Activated CD8-positive, alpha-beta T cell treated with anti-CD3 and anti-CD28 coated beads for 36 hours (primary cell): Measurements from ENCODE around the gene FASLG. TPM values are rescaled to one million over a fixed set of nuclear protein-coding genes. Genes with fewer than 3 reads are reported as not detected.
"Not testable (repeated sequence)": the region's sequence is repeated elsewhere in the genome, so short reads cannot be mapped to it uniquely, and the experiment has no call there.

ENCODE experiments used
- ATAC-seq: fragments of 200-7000 bp; cut with Tn5 transposase; one replicate; pipeline ENCODE4 v1.10.0; 2021; ENCODE audit warnings: mild to moderate bottlenecking, moderate library complexity
- CTCF ChIA-PET: fragments of 350-600 bp; sonication (Branson Sonifier 250); formaldehyde crosslinking; loops from one replicate; lab custom pipeline; 2021; ENCODE audit warnings: antibody characterized with exemption; lab: Charles Lee
- POLR2A ChIA-PET: fragments of 350-600 bp; sonication (Branson Sonifier 250); formaldehyde crosslinking; loops from one replicate; lab custom pipeline; 2021; ENCODE audit warnings: antibody characterized with exemption; lab: Charles Lee
- DNase-seq: peaks from one replicate; pipeline ENCODE4 v3.0.0-alpha.2; 2020
- H3K27ac Mint-ChIP-seq: one replicate; pipeline ENCODE4 v1.8.0; 2021; ENCODE audit warnings: mild to moderate bottlenecking, mixed read lengths
- H3K27me3 Mint-ChIP-seq: one replicate; pipeline ENCODE4 v1.8.0; 2021; ENCODE audit warnings: mixed read lengths
- H3K36me3 Mint-ChIP-seq: one replicate; pipeline ENCODE4 v1.8.0; 2021; ENCODE audit warnings: low read depth, mixed read lengths
- H3K4me1 Mint-ChIP-seq: one replicate; pipeline ENCODE4 v1.8.0; 2021; ENCODE audit warnings: low read depth, mixed read lengths
- H3K4me3 Mint-ChIP-seq: one replicate; pipeline ENCODE4 v1.8.0; 2021; ENCODE audit warnings: mild to moderate bottlenecking, moderate library complexity, mixed read lengths
- H3K9me3 Mint-ChIP-seq: one replicate; pipeline ENCODE4 v1.8.0; 2021; ENCODE audit warnings: mixed read lengths
- intact Hi-C: fragments of 100-400 bp; cut with micrococcal nuclease; formaldehyde crosslinking; loops from one replicate; pipeline ENCODE4 v1.10.0; 2022
- total RNA-seq, 2 experiments: library from RNA; stranded (reverse); gene quantifications; one replicate each; pipeline ENCODE4 v1.2.3, GENCODE V29; 2021
- TF ChIP-seq, protein P1 (sequence below): fragments of 200-600 bp; IDR thresholded peaks from one replicate; pipeline ENCODE4 v1.8.0; 2022; ENCODE audit warnings: antibody characterized with exemption, mild to moderate bottlenecking

Gene FASLG
- total RNA-seq, 2 experiments from 2014 or later, result 7.0 to 8.4 TPM

DNA sequence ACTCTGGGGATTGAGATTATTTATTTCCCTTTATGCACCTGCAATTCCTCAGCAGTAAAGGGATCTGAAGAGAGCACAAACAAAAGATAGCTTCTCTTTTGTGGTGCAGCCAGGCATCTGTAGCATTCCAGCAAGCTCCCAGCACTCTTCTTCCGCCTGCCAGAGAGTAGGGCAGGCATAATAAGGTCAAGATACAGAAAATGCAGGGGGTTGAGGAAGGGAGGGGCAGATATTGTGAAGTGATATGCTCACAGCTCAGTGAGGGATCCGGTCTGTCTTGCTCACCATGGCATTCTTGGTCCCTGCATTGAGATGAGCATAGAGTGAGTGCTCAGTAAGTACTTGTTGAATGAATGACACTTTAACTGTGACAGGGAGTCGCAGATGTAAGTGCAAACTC, 23.9 kb downstream of the FASLG start:
- CTCF ChIA-PET, result interaction anchor here (1.2 kb wide), 1 partner anchor 38 kb away, joined by 3 read pairs; no protein-coding TSS in a partner anchor
- Mint-ChIP-seq H3K4me3 (no peak overlapping the region), H3K27ac (no peak overlapping the region), H3K4me1 (peaks cover 20% of the 10 kb centered on the region), H3K9me3 (no peaks in the 10 kb centered on the region), H3K27me3 (peaks cover 14% of the 10 kb centered on the region), H3K36me3 (no peaks in the 10 kb centered on the region)
- POLR2A ChIA-PET, result no interaction called here
- no peak for ATAC-seq
- intact Hi-C loops, result no loop called here
- TF ChIP-seq, protein P1, sequence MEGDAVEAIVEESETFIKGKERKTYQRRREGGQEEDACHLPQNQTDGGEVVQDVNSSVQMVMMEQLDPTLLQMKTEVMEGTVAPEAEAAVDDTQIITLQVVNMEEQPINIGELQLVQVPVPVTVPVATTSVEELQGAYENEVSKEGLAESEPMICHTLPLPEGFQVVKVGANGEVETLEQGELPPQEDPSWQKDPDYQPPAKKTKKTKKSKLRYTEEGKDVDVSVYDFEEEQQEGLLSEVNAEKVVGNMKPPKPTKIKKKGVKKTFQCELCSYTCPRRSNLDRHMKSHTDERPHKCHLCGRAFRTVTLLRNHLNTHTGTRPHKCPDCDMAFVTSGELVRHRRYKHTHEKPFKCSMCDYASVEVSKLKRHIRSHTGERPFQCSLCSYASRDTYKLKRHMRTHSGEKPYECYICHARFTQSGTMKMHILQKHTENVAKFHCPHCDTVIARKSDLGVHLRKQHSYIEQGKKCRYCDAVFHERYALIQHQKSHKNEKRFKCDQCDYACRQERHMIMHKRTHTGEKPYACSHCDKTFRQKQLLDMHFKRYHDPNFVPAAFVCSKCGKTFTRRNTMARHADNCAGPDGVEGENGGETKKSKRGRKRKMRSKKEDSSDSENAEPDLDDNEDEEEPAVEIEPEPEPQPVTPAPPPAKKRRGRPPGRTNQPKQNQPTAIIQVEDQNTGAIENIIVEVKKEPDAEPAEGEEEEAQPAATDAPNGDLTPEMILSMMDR, result no peak
- no peak for DNase-seq

DNA sequence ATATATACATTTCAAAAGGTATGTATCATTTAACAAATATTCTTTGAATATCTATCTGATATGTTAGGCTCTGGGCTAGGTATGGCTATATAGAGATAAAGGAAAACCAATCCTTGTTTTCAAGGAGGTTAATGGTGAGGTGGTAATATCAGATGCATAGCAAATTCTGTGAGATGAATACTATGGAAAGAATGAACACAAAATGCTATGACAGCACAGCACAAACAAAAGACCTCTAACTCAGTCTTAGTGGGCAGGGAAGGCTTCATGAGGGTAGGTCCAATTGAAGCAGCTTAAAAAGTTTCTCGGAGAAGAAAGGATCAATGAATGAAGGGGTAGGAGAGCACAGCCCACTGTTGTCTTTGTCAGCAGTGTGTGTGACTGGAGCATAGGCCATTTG, 27.2 kb downstream of the FASLG start:
- TF ChIP-seq, protein P1, result no peak
- Mint-ChIP-seq H3K4me3 (no peak overlapping the region), H3K27me3 (peaks cover 7% of the 10 kb centered on the region), H3K9me3 (no peaks in the 10 kb centered on the region), H3K27ac (no peak overlapping the region), H3K36me3 (peaks cover 2% of the 10 kb centered on the region), H3K4me1 (peaks cover 3% of the 10 kb centered on the region)
- DNase-seq (no peak), ATAC-seq (no peak)
- CTCF ChIA-PET, result interaction anchor here (1.3 kb wide), 1 partner anchor 33 kb away, joined by 3 read pairs; no protein-coding TSS in a partner anchor
- intact Hi-C loops, result no loop called here
- POLR2A ChIA-PET, result no interaction called here

DNA sequence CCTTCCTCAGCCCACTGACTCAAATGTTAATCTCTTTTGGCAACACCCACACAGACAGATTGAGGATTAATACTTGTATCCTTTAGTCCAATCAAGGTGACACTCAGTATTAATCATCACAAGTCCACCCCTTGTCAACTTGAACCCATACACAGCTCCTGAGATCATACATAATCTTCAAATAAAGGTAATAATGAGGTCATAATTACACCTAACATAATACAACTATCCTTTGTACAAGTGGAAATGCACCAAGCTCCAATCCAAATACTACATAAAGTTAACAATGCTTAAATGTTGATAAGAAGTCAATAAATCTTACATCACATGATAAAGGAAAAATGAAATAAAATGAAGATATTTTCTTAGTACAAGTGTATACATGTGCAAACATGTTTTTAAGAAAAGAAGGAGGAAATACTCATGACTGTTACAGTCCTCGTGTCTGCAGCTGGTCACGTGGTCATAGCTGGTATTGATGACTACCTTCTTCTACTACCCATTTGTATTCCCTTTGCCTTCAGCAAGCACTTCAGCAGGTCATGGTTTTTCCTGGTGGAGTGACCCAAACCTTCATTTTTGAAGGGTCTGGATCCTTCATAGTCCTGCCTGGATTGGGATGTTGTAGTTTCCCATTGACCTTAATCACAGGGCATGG, 29.7 kb downstream of the FASLG start:
- CTCF ChIA-PET, result interaction anchor here (0.7 kb wide), 1 partner anchor 79 kb away, joined by 3 read pairs; no protein-coding TSS in a partner anchor
- ATAC-seq, H3K4me1 Mint-ChIP-seq, H3K9me3 Mint-ChIP-seq, intact Hi-C loops, H3K27ac Mint-ChIP-seq, H3K36me3 Mint-ChIP-seq, DNase-seq, H3K4me3 Mint-ChIP-seq, H3K27me3 Mint-ChIP-seq: not testable (repeated sequence)
- POLR2A ChIA-PET, result interaction anchor here (0.7 kb wide), 1 partner anchor 11 kb away, joined by 3 read pairs; no protein-coding TSS in a partner anchor

DNA sequence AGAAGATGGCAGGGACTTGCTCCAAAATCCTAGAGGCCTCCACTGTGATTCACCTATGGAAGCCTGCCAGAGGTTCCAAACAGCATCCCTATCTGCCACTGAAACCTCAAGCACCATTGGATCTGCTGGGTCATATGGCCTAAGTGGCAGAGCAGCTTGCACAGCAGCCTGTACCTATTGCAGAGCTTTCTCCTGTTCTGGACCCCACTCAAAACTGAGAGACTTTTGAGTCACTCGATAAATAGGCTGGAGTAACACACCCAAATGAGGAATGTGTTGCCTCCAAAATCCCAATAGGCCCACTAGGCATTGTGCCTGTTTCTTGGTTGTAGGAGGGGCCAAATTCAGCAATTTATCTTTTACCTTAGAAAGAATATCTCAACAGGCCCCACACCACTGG, 32.0 kb downstream of the FASLG start:
- intact Hi-C loops, H3K27ac Mint-ChIP-seq, H3K36me3 Mint-ChIP-seq, ATAC-seq, POLR2A ChIA-PET, H3K4me3 Mint-ChIP-seq, H3K27me3 Mint-ChIP-seq, DNase-seq, H3K9me3 Mint-ChIP-seq: not testable (repeated sequence)
- CTCF ChIA-PET, result interaction anchor here (0.9 kb wide), 1 partner anchor 16 kb away, joined by 4 read pairs; no protein-coding TSS in a partner anchor
- peaks cover 13% of the 10 kb centered on the region for H3K4me1 Mint-ChIP-seq

DNA sequence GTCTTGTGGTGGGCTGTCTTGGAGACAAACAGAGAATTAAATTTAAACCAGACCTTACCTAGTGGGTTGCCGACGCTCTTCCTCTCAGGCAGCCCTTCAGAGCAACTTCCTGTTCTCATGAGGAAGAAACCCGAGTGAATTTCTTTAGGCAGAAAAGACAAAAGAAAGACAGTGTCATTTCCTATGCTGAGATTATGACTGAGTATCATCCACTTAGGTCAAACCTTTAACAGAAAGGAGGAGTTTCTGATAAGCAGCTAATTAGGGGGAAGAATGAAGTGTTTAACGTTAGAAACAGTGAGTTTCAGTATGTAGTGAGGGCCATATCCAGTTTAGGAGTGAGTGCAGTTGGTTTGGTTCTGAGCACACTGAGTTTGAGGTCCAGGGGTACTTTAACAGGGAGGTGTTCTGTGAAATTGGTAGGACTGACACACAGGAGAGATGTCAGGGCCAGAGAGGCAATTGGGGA, 38.7 kb downstream of the FASLG start:
- DNase-seq (no peak), ATAC-seq (peak; percentile 52)
- peaks cover 6% of the 10 kb centered on the region for H3K9me3 Mint-ChIP-seq
- no peaks in the 10 kb centered on the region for H3K27me3 Mint-ChIP-seq
- H3K4me3 Mint-ChIP-seq, result peak overlapping the region; percentile 42
- no peaks in the 10 kb centered on the region for H3K36me3 Mint-ChIP-seq
- TF ChIP-seq, protein P1, result no peak
- H3K27ac Mint-ChIP-seq, result peak overlapping the region; percentile 95
- H3K4me1 Mint-ChIP-seq, result peaks cover 54% of the 10 kb centered on the region
- intact Hi-C loops, result loop anchor here (2.0 kb wide), 2 partner anchors 35 to 59 kb away; no protein-coding TSS in a partner anchor
- CTCF ChIA-PET, result interaction anchor here (0.9 to 3.6 kb wide), 3 partner anchors 35 to 87 kb away, joined by 3 to 10 read pairs (median 4); no protein-coding TSS in a partner anchor
- POLR2A ChIA-PET, result interaction anchor here (0.7 to 1.7 kb wide), 5 partner anchors 11 to 78 kb away, joined by 3 to 4 read pairs (median 4); partner anchors contain the start of gene FASLG
